ENCODE measurements around the gene LTN1. TPM values are rescaled to one million over a fixed set of nuclear protein-coding genes. Genes with fewer than 3 reads are reported as not detected.

LTN1 gene
- total RNA-seq, 2 donors from 2014 or later, result 15.2 to 20.0 TPM

GRCh38 chr21:28975397-28975796 lies 17.3 kb downstream of the LTN1 start:
- Histone ChIP-seq H3K9me3 (no peaks in the 10 kb centered on the region), H3K27me3 (no peaks in the 10 kb centered on the region), H3K36me3 (replicated peaks in 1 of 2; ENCODE audit: insufficient read depth in 1 of 2, low read depth in 2 of 2) (peaks cover 0 to 13% of the 10 kb centered on the region in 2 donors), H3K4me1 (no peaks in the 10 kb centered on the region), H3K27ac (no peak overlapping the region), H3K4me3 (no peak overlapping the region)
- intact Hi-C loops (cut with DNase I), result no loop called here
- WGBS, 2 donors, result 52 to 63% methylated on average over 3 of the region's 3 CpGs
- DNase-seq (no peak), ATAC-seq (no peak)
- TF ChIP-seq CTCF (IDR thresholded peaks at IDR 0.05) (no peak), POLR2A (IDR thresholded peaks at IDR 0.05) (no peak)

- DNase-seq (no peak), ATAC-seq (no peak)
- intact Hi-C loops (cut with DNase I), result no loop called here
- H3K4me1 ChIP-seq, result no peaks in the 10 kb centered on the region
- no peak overlapping the region for H3K4me3 ChIP-seq
- WGBS, 2 donors, result 91% methylated on average over 6 of the region's 6 CpGs
- TF ChIP-seq POLR2A (IDR thresholded peaks at IDR 0.05), result no peak
- no peak for TF ChIP-seq CTCF (IDR thresholded peaks at IDR 0.05)
- H3K36me3 ChIP-seq (replicated peaks in 1 of 2; ENCODE audit: insufficient read depth in 1 of 2, low read depth in 2 of 2), result peaks cover 0 to 11% of the 10 kb centered on the region in 2 donors
- H3K27ac ChIP-seq, result no peak overlapping the region
- no peaks in the 10 kb centered on the region for H3K27me3 ChIP-seq
- no peaks in the 10 kb centered on the region for H3K9me3 ChIP-seq
Observed at GRCh38 chr21:28974531-28975227, 18.0 kb downstream of the LTN1 start.

GRCh38 chr21:28972398-28972797 lies 20.3 kb downstream of the LTN1 start:
- intact Hi-C loops (cut with DNase I), result no loop called here
- 85 to 96% methylated on average over 6 of the region's 6 CpGs for WGBS, 2 donors
- no peaks in the 10 kb centered on the region for H3K4me1 ChIP-seq
- peaks cover 0 to 12% of the 10 kb centered on the region in 2 donors for H3K36me3 ChIP-seq (replicated peaks in 1 of 2; ENCODE audit: insufficient read depth in 1 of 2, low read depth in 2 of 2)
- DNase-seq (no peak), ATAC-seq (no peak)
- H3K27ac ChIP-seq, result no peak overlapping the region
- H3K4me3 ChIP-seq, result no peak overlapping the region
- TF ChIP-seq CTCF (IDR thresholded peaks at IDR 0.05) (no peak), POLR2A (IDR thresholded peaks at IDR 0.05) (no peak)
- H3K27me3 ChIP-seq, result no peaks in the 10 kb centered on the region
- H3K9me3 ChIP-seq, result no peaks in the 10 kb centered on the region

- no peak overlapping the region for H3K4me3 ChIP-seq
- 94 to 96% methylated on average over 2 of the region's 2 CpGs for WGBS, 2 donors
- peaks cover 3 to 23% of the 10 kb centered on the region in 2 donors for H3K36me3 ChIP-seq (replicated peaks in 1 of 2; ENCODE audit: insufficient read depth in 1 of 2, low read depth in 2 of 2)
- H3K27me3 ChIP-seq, result no peaks in the 10 kb centered on the region
- no peaks in the 10 kb centered on the region for H3K4me1 ChIP-seq
- TF ChIP-seq CTCF (IDR thresholded peaks at IDR 0.05) (no peak), POLR2A (IDR thresholded peaks at IDR 0.05) (no peak)
- H3K27ac ChIP-seq, result no peak overlapping the region
- DNase-seq (no peak), ATAC-seq (no peak)
- H3K9me3 ChIP-seq, result no peaks in the 10 kb centered on the region
- intact Hi-C loops (cut with DNase I), result no loop called here
Observed at GRCh38 chr21:28971171-28971570, 21.5 kb downstream of the LTN1 start.

- DNase-seq (no peak), ATAC-seq (no peak)
- intact Hi-C loops (cut with DNase I), result loop anchor here (10.0 kb wide), 1 partner anchor 101 kb away; no protein-coding TSS in a partner anchor
- peaks cover 8 to 27% of the 10 kb centered on the region in 2 donors for H3K36me3 ChIP-seq (replicated peaks in 1 of 2; ENCODE audit: insufficient read depth in 1 of 2, low read depth in 2 of 2)
- no peaks in the 10 kb centered on the region for H3K9me3 ChIP-seq
- no peak for TF ChIP-seq CTCF (IDR thresholded peaks at IDR 0.05)
- TF ChIP-seq POLR2A (IDR thresholded peaks at IDR 0.05), result no peak
- 91 to 100% methylated on average over 1 of the region's 1 CpG for WGBS, 2 donors
- no peaks in the 10 kb centered on the region for H3K27me3 ChIP-seq
- H3K4me3 ChIP-seq, result no peak overlapping the region
- H3K4me1 ChIP-seq, result peaks cover 8% of the 10 kb centered on the region
- no peak overlapping the region for H3K27ac ChIP-seq
Observed at GRCh38 chr21:28963831-28964230, 28.8 kb downstream of the LTN1 start.

All from body of pancreas (tissue), 4 donors.